MCF 10A (cell line): ENCODE measurements around the gene LAMB1. TPM values are rescaled to one million over a fixed set of nuclear protein-coding genes. Genes with fewer than 3 reads are reported as not detected.
"Not testable (repeated sequence)": the region's sequence is repeated elsewhere in the genome, so short reads cannot be mapped to it uniquely, and the experiment has no call there.

Source experiments
- BruUV-seq: library from RNA; stranded (reverse); fragments of 400-500 nt; replicated peaks from 2 replicates; lab custom pipeline; 2021; lab: Mats Ljungman, UMichigan
- CTCF ChIA-PET: fragments of 300-600 bp; sonication (Branson Sonifier 250); formaldehyde crosslinking; extraction: SDS; loops from one replicate; lab custom pipeline; 2021; ENCODE audit warnings: antibody characterized with exemption, inconsistent platforms; lab: Yijun Ruan, JAX
- POLR2A ChIA-PET: fragments of 300-600, 350-650 bp; sonication (Branson Sonifier 250); formaldehyde crosslinking; extraction: SDS; loops from one replicate; lab custom pipeline; 2020; ENCODE audit warnings: antibody characterized with exemption, inconsistent platforms; lab: Yijun Ruan, JAX
- DNase-seq: peaks from one replicate; pipeline ENCODE4 v3.0.0-alpha.2; 2018; ENCODE audit not compliant: unreplicated experiment
- H3K27ac Mint-ChIP-seq: one replicate; pipeline ENCODE4 v1.8.0; 2022; ENCODE audit warnings: mild to moderate bottlenecking, low read depth, mixed read lengths; ENCODE audit not compliant: unreplicated experiment
- H3K27me3 Mint-ChIP-seq: one replicate; pipeline ENCODE4 v1.8.0; 2022; ENCODE audit warnings: mixed read lengths; ENCODE audit not compliant: insufficient read depth, unreplicated experiment
- H3K36me3 Mint-ChIP-seq: one replicate; pipeline ENCODE4 v1.8.0; 2022; ENCODE audit warnings: mild to moderate bottlenecking, moderate library complexity, mixed read lengths; ENCODE audit not compliant: insufficient read depth, unreplicated experiment
- H3K4me1 Mint-ChIP-seq: one replicate; pipeline ENCODE4 v1.8.0; 2022; ENCODE audit warnings: mixed read lengths; ENCODE audit not compliant: insufficient read depth, unreplicated experiment
- H3K4me3 Mint-ChIP-seq: one replicate; pipeline ENCODE4 v1.8.0; 2022; ENCODE audit warnings: mild to moderate bottlenecking, moderate library complexity, mixed read lengths; ENCODE audit not compliant: unreplicated experiment
- H3K9me3 Mint-ChIP-seq: one replicate; pipeline ENCODE4 v1.8.0; 2022; ENCODE audit warnings: mixed read lengths; ENCODE audit not compliant: unreplicated experiment
- intact Hi-C: fragments of 100-400 bp; cut with micrococcal nuclease; formaldehyde crosslinking; loops from 2 replicates; pipeline ENCODE4 v1.14.1; 2022
- total RNA-seq: library from RNA; stranded (reverse); gene quantifications from 2 replicates; pipeline ENCODE4 v1.2.3, GENCODE V29; 2022
- TF ChIP-seq, protein P1 (sequence below): fragments of 200-600 bp; IDR thresholded peaks from one replicate; pipeline ENCODE4 v1.8.0; 2022; ENCODE audit warnings: antibody characterized with exemption, mild to moderate bottlenecking; ENCODE audit not compliant: unreplicated experiment

Gene LAMB1
- total RNA-seq, 1 experiment from 2014 or later: 275 TPM

DNA sequence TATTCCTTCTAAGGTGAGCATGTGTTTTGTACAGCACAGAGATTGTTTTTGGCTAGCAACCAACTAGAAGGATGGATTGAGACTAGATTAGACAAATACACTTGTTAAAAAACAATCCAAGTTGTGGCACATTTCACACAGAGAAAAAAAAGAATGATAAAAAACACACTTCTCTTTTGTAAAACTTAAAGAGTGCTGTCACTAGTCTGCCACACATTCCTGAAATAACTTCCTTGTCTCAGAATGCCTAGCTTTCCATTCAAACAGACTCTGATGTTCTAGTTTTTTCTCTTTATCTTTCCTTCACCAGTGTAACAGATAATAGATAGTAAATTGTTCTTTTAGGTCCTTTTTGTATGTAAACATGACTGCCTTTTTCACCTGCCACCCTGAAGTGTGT, 100.6 kb downstream of the LAMB1 start:
- Mint-ChIP-seq H3K27ac (no peak overlapping the region), H3K9me3 (no peaks in the 10 kb centered on the region), H3K36me3 (peaks cover 60% of the 10 kb centered on the region), H3K4me1 (peaks cover 10% of the 10 kb centered on the region), H3K4me3 (no peak overlapping the region), H3K27me3 (no peaks in the 10 kb centered on the region)
- ChIA-PET POLR2A (interaction anchor here (0.7 to 1.4 kb wide), 2 partner anchors 9 to 12 kb away, joined by 3 to 5 read pairs; partner anchors contain the start of gene DLD), CTCF (no interaction called here)
- no TSS peak for BruUV-seq
- TF ChIP-seq, protein P1, sequence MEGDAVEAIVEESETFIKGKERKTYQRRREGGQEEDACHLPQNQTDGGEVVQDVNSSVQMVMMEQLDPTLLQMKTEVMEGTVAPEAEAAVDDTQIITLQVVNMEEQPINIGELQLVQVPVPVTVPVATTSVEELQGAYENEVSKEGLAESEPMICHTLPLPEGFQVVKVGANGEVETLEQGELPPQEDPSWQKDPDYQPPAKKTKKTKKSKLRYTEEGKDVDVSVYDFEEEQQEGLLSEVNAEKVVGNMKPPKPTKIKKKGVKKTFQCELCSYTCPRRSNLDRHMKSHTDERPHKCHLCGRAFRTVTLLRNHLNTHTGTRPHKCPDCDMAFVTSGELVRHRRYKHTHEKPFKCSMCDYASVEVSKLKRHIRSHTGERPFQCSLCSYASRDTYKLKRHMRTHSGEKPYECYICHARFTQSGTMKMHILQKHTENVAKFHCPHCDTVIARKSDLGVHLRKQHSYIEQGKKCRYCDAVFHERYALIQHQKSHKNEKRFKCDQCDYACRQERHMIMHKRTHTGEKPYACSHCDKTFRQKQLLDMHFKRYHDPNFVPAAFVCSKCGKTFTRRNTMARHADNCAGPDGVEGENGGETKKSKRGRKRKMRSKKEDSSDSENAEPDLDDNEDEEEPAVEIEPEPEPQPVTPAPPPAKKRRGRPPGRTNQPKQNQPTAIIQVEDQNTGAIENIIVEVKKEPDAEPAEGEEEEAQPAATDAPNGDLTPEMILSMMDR: no peak
- no peak for DNase-seq
- intact Hi-C loops: no loop called here

DNA sequence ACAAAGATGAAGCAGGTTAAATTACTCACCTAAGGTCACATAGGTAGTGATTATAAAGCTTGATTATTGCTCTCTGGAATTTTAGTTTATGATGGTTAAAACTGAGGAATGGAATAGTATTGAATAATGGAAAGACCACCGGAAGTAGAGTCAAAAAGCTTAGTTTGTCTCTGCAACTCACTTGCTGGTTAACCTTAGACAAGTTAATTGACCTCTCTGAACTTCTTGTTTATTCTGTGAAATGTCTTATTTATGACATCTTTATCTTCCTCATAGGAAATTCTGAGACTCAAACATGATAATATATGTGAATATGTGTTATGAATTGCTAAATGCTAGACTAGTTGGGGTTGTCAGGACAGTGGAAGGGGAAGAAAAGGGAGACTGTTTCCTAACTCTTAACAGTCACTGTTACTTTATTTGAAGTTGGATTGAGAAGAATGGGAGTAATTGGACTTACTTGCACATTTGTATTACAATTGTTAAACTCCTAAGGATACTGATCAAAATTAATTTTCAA, 102.4 kb downstream of the LAMB1 start:
- Mint-ChIP-seq H3K27ac (no peak overlapping the region), H3K36me3 (peaks cover 60% of the 10 kb centered on the region), H3K4me1 (peaks cover 7% of the 10 kb centered on the region), H3K4me3 (no peak overlapping the region), H3K9me3 (no peaks in the 10 kb centered on the region), H3K27me3 (no peaks in the 10 kb centered on the region)
- intact Hi-C loops: no loop called here
- TF ChIP-seq, protein P1: no peak
- ChIA-PET CTCF (interaction anchor here (0.6 kb wide), 2 partner anchors 187 to 595 kb away, joined by 3 to 4 read pairs; no protein-coding TSS in a partner anchor), POLR2A (interaction anchor here (0.8 to 1.8 kb wide), 3 partner anchors 8 to 10 kb away, joined by 3 to 6 read pairs (median 5); partner anchors contain the start of gene DLD)
- no peak for DNase-seq
- BruUV-seq: no TSS peak

DNA sequence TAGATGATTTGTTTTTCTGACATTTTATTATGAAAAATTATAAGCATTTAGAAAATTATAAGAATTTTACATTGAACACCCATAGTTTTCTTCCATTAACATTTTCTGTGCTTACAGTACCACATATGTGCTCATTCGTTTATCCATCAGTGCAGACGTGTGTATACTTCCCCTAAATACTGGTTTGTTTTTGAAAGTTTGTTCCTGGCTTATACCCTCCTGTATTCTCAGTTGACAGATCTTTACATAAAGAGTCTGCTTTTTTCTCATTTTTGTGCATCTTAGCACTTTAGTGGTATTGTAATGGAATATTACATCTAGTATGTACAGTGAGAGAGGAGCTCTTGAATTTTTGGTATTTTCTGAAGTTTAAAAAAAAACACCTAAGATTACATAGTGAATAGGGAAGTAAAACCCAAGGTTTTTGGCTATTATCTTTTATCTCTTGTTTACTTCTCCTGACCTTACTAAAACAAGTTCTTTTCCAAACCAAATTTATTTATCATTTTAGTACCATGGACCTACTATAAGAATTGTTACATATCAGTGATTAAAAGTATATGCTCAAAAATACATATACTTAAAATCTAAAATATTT, 103.9 kb downstream of the LAMB1 start:
- ChIA-PET CTCF (interaction anchor here (0.7 kb wide), 1 partner anchor 78 kb away, joined by 4 read pairs; no protein-coding TSS in a partner anchor), POLR2A (interaction anchor here (1.8 kb wide), 1 partner anchor 8 kb away, joined by 6 read pairs; the partner anchor contains the start of gene DLD)
- intact Hi-C loops: loop anchor here (10.0 kb wide), 1 partner anchor 116 kb away; no protein-coding TSS in a partner anchor
- H3K27ac Mint-ChIP-seq: no peak overlapping the region
- peaks cover 15% of the 10 kb centered on the region for H3K4me1 Mint-ChIP-seq
- DNase-seq: no peak
- no peaks in the 10 kb centered on the region for H3K9me3 Mint-ChIP-seq
- H3K4me3 Mint-ChIP-seq: no peak overlapping the region
- peaks cover 56% of the 10 kb centered on the region for H3K36me3 Mint-ChIP-seq
- no peaks in the 10 kb centered on the region for H3K27me3 Mint-ChIP-seq
- no TSS peak for BruUV-seq
- TF ChIP-seq, protein P1: no peak

DNA sequence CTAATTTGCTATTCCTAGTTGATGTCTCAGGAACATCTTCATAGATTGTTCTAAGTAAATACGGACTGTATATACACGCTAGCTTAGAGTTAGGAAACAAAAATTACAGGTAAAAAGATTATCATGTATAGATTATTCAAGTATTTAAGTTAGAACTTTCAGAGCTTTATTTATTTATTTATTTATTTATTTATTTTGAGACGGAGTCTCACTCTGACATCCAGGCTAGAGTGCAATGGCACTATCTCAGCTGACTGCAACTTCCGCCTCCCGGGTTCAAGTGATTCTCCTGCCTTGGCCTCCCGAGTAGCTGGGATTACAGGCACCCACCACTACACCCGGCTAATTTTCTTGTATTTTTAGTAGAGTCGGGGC, 110.6 kb downstream of the LAMB1 start:
- POLR2A ChIA-PET: interaction anchor here (0.7 to 5.5 kb wide), 9 partner anchors 8 to 724 kb away, joined by 3 to 44 read pairs (median 4); partner anchors contain the start of genes CBLL1, COG5, DUS4L and HBP1
- H3K27me3 Mint-ChIP-seq, H3K9me3 Mint-ChIP-seq, BruUV-seq, DNase-seq: not testable (repeated sequence)
- Mint-ChIP-seq H3K27ac (peak overlapping the region; percentile 95), H3K36me3 (peaks cover 34% of the 10 kb centered on the region), H3K4me1 (peaks cover 28% of the 10 kb centered on the region), H3K4me3 (peak overlapping the region; percentile 86)
- intact Hi-C loops: loop anchor here (10.0 kb wide), 1 partner anchor 122 kb away; no protein-coding TSS in a partner anchor
- CTCF ChIA-PET: interaction anchor here (0.6 to 1.8 kb wide), 3 partner anchors 12 to 253 kb away, joined by 3 to 9 read pairs (median 4); no protein-coding TSS in a partner anchor
